ENCODE results near the gene PRICKLE2.
"Not testable (repeated sequence)": the region's sequence is repeated elsewhere in the genome, so short reads cannot be mapped to it uniquely, and the experiment has no call there.

PRICKLE2 gene

GRCh38 chr3:64102147-64102546 is 123.1 kb downstream of the PRICKLE2 start:
- DNase-seq (ENCODE audit: low read depth in 2 of 2): no peak

- DNase-seq (ENCODE audit: low read depth in 2 of 2): no peak
Measured at GRCh38 chr3:64099316-64099715, 126.0 kb downstream of the PRICKLE2 start.

GRCh38 chr3:64098670-64099069 is 126.6 kb downstream of the PRICKLE2 start:
- DNase-seq (ENCODE audit: low read depth in 2 of 2): no peak

- no peak for DNase-seq (ENCODE audit: low read depth in 2 of 2)
Measured at GRCh38 chr3:64097920-64098319, 127.3 kb downstream of the PRICKLE2 start.

GRCh38 chr3:64095802-64096201 is 129.5 kb downstream of the PRICKLE2 start:
- no peak for DNase-seq (ENCODE audit: low read depth in 2 of 2)

- no peak for DNase-seq (ENCODE audit: low read depth in 2 of 2)
Measured at GRCh38 chr3:64094713-64095079, 130.6 kb downstream of the PRICKLE2 start.

- DNase-seq (ENCODE audit: low read depth in 2 of 2): no peak
Measured at GRCh38 chr3:64093825-64094712, 131.2 kb downstream of the PRICKLE2 start.

- no peak for DNase-seq (ENCODE audit: low read depth in 2 of 2)
Measured at GRCh38 chr3:64093211-64093610, 132.1 kb downstream of the PRICKLE2 start.

- no peak for DNase-seq (ENCODE audit: low read depth in 2 of 2)
Measured at GRCh38 chr3:64091501-64091900, 133.8 kb downstream of the PRICKLE2 start.

- DNase-seq (ENCODE audit: low read depth in 2 of 2): not testable (repeated sequence)
Measured at GRCh38 chr3:64089386-64089785, 135.9 kb downstream of the PRICKLE2 start.

- DNase-seq (ENCODE audit: low read depth in 2 of 2): no peak
Measured at GRCh38 chr3:64088408-64089205, 136.7 kb downstream of the PRICKLE2 start.

GRCh38 chr3:64086479-64087252 is 138.6 kb downstream of the PRICKLE2 start:
- DNase-seq (ENCODE audit: low read depth in 2 of 2): no peak

GRCh38 chr3:64084640-64085039 is 140.6 kb downstream of the PRICKLE2 start:
- no peak for DNase-seq (ENCODE audit: low read depth in 2 of 2)

- no peak for DNase-seq (ENCODE audit: low read depth in 2 of 2)
Measured at GRCh38 chr3:64083575-64083974, 141.7 kb downstream of the PRICKLE2 start.

- no peak for DNase-seq (ENCODE audit: low read depth in 2 of 2)
Measured at GRCh38 chr3:64082961-64083541, 142.2 kb downstream of the PRICKLE2 start.

- DNase-seq (ENCODE audit: low read depth in 2 of 2): no peak
Measured at GRCh38 chr3:64082411-64082810, 142.9 kb downstream of the PRICKLE2 start.

GRCh38 chr3:64081235-64081630 is 144.0 kb downstream of the PRICKLE2 start:
- DNase-seq (ENCODE audit: low read depth in 2 of 2): no peak

- DNase-seq (ENCODE audit: low read depth in 2 of 2): no peak
Measured at GRCh38 chr3:64080616-64081234, 144.5 kb downstream of the PRICKLE2 start.

- no peak for DNase-seq (ENCODE audit: low read depth in 2 of 2)
Measured at GRCh38 chr3:64079369-64080150, 145.7 kb downstream of the PRICKLE2 start.

GRCh38 chr3:64078966-64079365 is 146.3 kb downstream of the PRICKLE2 start:
- no peak for DNase-seq (ENCODE audit: low read depth in 2 of 2)

Data from stimulated activated CD4-positive, alpha-beta T cell treated with anti-CD3 and anti-CD28 coated beads, Interleukin-15, amount 100 ng/mL, for 48 hours (primary cell).